ENCODE measurements around the gene WFIKKN1. TPM values are rescaled to one million over a fixed set of nuclear protein-coding genes. Genes with fewer than 3 reads are reported as not detected.

WFIKKN1 gene
- total and polyA plus RNA-seq, 2 of the 13 experiments (the other 11 are each of a cell fraction or from before 2014, with no cell fraction given), result 1.7 to 4.9 TPM

DNA sequence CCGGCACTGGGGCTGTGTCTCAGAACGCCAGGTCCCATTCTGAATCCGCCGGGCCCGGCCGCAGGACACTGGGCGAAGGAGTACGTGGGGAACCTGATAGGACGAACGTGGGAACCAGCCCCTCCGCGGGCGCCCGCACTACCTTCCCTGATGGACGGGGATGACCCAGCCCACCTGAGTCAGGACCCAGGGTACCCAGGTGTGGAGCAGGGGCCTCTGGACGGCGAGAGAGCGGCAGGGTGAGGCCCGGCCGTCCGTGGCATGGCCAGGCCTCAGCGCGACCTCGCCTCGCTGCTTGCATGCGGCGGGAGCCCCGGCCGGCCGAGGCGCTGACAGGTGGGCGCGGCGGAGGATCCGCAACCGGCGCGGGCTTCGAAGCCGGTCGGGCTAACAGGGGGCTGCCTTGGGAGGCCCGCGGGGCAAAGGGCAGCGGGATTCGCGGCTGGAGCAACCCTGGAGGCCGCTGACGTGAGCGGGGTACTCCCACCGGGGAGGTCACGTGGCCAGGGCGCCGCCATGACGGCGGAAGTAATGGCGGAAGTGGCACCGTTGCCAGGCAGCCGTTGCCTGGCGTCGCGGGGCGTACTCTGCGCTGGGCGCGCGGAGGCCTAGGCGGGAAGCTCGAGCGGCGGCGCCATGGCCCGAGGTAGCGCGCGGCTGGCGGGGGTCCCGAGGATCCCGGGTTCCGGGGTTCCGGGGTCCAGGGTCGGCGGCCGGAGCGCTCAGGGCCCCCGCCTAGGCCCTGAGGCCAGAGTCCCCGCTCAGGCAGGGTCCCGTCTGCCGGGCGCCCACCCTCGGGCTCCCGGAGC lies 18.2 kb downstream of the WFIKKN1 start, which contains the start of gene WDR90 (continued):
- TF ChIP-seq ZFP36L2 (CRISPR knock-in tag; IDR thresholded peaks at IDR 0.05), result no peak; the same call in 1 of the 2 replicates
- TF ChIP-seq, protein P1, sequence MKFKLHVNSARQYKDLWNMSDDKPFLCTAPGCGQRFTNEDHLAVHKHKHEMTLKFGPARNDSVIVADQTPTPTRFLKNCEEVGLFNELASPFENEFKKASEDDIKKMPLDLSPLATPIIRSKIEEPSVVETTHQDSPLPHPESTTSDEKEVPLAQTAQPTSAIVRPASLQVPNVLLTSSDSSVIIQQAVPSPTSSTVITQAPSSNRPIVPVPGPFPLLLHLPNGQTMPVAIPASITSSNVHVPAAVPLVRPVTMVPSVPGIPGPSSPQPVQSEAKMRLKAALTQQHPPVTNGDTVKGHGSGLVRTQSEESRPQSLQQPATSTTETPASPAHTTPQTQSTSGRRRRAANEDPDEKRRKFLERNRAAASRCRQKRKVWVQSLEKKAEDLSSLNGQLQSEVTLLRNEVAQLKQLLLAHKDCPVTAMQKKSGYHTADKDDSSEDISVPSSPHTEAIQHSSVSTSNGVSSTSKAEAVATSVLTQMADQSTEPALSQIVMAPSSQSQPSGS (CRISPR knock-in tag; IDR thresholded peaks at IDR 0.05), result peak; percentile 82
- TF ChIP-seq, protein P2, sequence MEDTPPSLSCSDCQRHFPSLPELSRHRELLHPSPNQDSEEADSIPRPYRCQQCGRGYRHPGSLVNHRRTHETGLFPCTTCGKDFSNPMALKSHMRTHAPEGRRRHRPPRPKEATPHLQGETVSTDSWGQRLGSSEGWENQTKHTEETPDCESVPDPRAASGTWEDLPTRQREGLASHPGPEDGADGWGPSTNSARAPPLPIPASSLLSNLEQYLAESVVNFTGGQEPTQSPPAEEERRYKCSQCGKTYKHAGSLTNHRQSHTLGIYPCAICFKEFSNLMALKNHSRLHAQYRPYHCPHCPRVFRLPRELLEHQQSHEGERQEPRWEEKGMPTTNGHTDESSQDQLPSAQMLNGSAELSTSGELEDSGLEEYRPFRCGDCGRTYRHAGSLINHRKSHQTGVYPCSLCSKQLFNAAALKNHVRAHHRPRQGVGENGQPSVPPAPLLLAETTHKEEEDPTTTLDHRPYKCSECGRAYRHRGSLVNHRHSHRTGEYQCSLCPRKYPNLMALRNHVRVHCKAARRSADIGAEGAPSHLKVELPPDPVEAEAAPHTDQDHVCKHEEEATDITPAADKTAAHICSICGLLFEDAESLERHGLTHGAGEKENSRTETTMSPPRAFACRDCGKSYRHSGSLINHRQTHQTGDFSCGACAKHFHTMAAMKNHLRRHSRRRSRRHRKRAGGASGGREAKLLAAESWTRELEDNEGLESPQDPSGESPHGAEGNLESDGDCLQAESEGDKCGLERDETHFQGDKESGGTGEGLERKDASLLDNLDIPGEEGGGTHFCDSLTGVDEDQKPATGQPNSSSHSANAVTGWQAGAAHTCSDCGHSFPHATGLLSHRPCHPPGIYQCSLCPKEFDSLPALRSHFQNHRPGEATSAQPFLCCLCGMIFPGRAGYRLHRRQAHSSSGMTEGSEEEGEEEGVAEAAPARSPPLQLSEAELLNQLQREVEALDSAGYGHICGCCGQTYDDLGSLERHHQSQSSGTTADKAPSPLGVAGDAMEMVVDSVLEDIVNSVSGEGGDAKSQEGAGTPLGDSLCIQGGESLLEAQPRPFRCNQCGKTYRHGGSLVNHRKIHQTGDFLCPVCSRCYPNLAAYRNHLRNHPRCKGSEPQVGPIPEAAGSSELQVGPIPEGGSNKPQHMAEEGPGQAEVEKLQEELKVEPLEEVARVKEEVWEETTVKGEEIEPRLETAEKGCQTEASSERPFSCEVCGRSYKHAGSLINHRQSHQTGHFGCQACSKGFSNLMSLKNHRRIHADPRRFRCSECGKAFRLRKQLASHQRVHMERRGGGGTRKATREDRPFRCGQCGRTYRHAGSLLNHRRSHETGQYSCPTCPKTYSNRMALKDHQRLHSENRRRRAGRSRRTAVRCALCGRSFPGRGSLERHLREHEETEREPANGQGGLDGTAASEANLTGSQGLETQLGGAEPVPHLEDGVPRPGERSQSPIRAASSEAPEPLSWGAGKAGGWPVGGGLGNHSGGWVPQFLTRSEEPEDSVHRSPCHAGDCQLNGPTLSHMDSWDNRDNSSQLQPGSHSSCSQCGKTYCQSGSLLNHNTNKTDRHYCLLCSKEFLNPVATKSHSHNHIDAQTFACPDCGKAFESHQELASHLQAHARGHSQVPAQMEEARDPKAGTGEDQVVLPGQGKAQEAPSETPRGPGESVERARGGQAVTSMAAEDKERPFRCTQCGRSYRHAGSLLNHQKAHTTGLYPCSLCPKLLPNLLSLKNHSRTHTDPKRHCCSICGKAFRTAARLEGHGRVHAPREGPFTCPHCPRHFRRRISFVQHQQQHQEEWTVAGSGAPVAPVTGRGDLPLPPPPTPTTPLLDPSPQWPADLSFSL (CRISPR knock-in tag; IDR thresholded peaks at IDR 0.05), result no peak
- TF ChIP-seq SRF (IDR thresholded peaks at IDR 0.05; ENCODE audit: low read depth, low read length), result no peak
- peak; percentile 45; the same call in 1 of the 2 replicates for TF ChIP-seq ZNF670 (CRISPR knock-in tag; IDR thresholded peaks at IDR 0.05; ENCODE audit: borderline replicate concordance)
- TF ChIP-seq ZNF7 (CRISPR knock-in tag; IDR thresholded peaks at IDR 0.05), result no peak; the same call in 1 of the 2 replicates
- TF ChIP-seq KAT8 (CRISPR knock-in tag; IDR thresholded peaks at IDR 0.05), result peak; percentile 91
- no peak for TF ChIP-seq ATRX (CRISPR knock-in tag; IDR thresholded peaks at IDR 0.05; ENCODE audit: borderline replicate concordance)
- peak; percentile 88; the same call in 1 of the 2 replicates for TF ChIP-seq MYC (CRISPR knock-in tag; IDR thresholded peaks at IDR 0.05; ENCODE audit: borderline replicate concordance)
- TF ChIP-seq, protein P3, sequence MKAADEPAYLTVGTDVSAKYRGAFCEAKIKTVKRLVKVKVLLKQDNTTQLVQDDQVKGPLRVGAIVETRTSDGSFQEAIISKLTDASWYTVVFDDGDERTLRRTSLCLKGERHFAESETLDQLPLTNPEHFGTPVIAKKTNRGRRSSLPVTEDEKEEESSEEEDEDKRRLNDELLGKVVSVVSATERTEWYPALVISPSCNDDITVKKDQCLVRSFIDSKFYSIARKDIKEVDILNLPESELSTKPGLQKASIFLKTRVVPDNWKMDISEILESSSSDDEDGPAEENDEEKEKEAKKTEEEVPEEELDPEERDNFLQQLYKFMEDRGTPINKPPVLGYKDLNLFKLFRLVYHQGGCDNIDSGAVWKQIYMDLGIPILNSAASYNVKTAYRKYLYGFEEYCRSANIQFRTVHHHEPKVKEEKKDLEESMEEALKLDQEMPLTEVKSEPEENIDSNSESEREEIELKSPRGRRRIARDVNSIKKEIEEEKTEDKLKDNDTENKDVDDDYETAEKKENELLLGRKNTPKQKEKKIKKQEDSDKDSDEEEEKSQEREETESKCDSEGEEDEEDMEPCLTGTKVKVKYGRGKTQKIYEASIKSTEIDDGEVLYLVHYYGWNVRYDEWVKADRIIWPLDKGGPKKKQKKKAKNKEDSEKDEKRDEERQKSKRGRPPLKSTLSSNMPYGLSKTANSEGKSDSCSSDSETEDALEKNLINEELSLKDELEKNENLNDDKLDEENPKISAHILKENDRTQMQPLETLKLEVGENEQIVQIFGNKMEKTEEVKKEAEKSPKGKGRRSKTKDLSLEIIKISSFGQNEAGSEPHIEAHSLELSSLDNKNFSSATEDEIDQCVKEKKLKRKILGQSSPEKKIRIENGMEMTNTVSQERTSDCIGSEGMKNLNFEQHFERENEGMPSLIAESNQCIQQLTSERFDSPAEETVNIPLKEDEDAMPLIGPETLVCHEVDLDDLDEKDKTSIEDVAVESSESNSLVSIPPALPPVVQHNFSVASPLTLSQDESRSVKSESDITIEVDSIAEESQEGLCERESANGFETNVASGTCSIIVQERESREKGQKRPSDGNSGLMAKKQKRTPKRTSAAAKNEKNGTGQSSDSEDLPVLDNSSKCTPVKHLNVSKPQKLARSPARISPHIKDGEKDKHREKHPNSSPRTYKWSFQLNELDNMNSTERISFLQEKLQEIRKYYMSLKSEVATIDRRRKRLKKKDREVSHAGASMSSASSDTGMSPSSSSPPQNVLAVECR (CRISPR knock-in tag; IDR thresholded peaks at IDR 0.05; ENCODE audit: borderline replicate concordance), result peak; percentile 100
- TF ChIP-seq ZNF777 (CRISPR knock-in tag; IDR thresholded peaks at IDR 0.05), result peak; percentile 39; the same call in 1 of the 2 replicates
- no peak for TF ChIP-seq ZNF598 (CRISPR knock-in tag; IDR thresholded peaks at IDR 0.05; ENCODE audit: borderline replicate concordance)
- TF ChIP-seq CBX2 (IDR thresholded peaks at IDR 0.05; ENCODE audit: low read depth, low read length), result no peak
- TF ChIP-seq CBX2 (CRISPR knock-in tag; IDR thresholded peaks at IDR 0.05; ENCODE audit: low read depth), result 0 out of 2 replicates have a peak, but pooled peaks have one; percentile 76
- TF ChIP-seq HCFC1 (IDR thresholded peaks at IDR 0.05; ENCODE audit: low read depth, low read length), result peak; percentile 56; the same call in 1 of the 2 replicates
